Measurements from ENCODE around the gene ELP4.

ELP4 gene

GRCh38 chr11:31607914-31608313, 98.3 kb downstream of the ELP4 start:
- Histone ChIP-seq H3K27me3 (ENCODE audit: insufficient read depth, low read depth) (no peaks in the 10 kb centered on the region), H4K20me1 (ENCODE audit: insufficient read depth) (no peaks in the 10 kb centered on the region), H3K79me2 (ENCODE audit: insufficient read depth, low read depth) (no peaks in the 10 kb centered on the region), H3K4me2 (no peak overlapping the region), H3K4me3 (IDR thresholded peaks at IDR 0.05; ENCODE audit: insufficient read depth, low read depth, low read length) (no peak overlapping the region), H3K27ac (no peak overlapping the region), H3K4me1 (ENCODE audit: low read depth, poor library complexity, severe bottlenecking) (no peaks in the 10 kb centered on the region), H3K36me3 (ENCODE audit: insufficient read depth) (no peaks in the 10 kb centered on the region), H3K9ac (no peak overlapping the region), H2AFZ (ENCODE audit: low read depth) (no peak overlapping the region)
- no peak for TF ChIP-seq CTCF (conservative IDR thresholded peaks at IDR 0.05; ENCODE audit: low read depth, low read length)

DNA sequence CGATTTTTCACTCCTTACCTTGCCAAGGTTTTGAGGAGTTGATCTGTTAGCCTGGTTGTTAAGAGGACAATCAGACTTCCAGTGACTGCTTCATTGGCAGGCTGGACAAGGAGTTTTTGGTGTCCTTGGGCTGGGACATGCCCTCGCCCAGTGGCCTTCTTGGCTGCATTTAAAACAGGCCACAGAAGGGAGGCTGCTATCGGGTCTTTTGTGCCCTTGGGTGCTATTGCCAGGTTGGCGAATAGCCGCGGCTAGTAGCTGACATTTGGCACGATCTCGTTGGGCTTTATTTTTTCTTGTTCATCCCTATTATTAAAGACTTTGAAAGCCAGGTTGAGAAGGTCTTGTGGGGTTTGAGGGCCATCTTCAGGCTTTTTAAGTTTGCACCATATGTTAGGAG, 99.4 kb downstream of the ELP4 start:
- H3K4me2 ChIP-seq, result no peak overlapping the region
- no peaks in the 10 kb centered on the region for H3K4me1 ChIP-seq (ENCODE audit: low read depth, poor library complexity, severe bottlenecking)
- no peaks in the 10 kb centered on the region for H3K79me2 ChIP-seq (ENCODE audit: insufficient read depth, low read depth)
- no peak overlapping the region for H2AFZ ChIP-seq (ENCODE audit: low read depth)
- TF ChIP-seq CTCF (conservative IDR thresholded peaks at IDR 0.05; ENCODE audit: low read depth, low read length), result no peak
- no peak overlapping the region for H3K9ac ChIP-seq
- no peak overlapping the region for H3K27ac ChIP-seq
- H3K4me3 ChIP-seq (IDR thresholded peaks at IDR 0.05; ENCODE audit: insufficient read depth, low read depth, low read length), result no peak overlapping the region
- no peaks in the 10 kb centered on the region for H3K27me3 ChIP-seq (ENCODE audit: insufficient read depth, low read depth)
- no peaks in the 10 kb centered on the region for H3K36me3 ChIP-seq (ENCODE audit: insufficient read depth)
- H4K20me1 ChIP-seq (ENCODE audit: insufficient read depth), result no peaks in the 10 kb centered on the region

DNA sequence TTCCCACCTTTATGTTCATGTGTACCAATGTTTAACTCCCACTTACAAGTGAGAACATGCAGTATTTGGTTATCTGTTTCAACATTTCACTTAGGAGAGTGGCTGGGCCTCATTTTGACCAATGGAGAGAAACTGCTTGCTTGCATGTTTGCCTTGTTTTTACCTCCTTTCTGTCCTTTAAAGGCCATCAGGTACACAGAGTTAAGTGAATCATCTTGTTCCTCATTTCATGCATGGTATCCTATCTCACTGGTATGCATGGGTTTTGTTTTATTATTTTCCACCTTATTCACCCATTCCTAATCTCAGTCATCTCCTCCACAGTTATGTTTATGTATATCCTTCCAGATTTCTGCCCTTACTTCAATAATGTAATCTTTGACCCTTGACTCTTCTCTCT, 101.0 kb downstream of the ELP4 start:
- H2AFZ ChIP-seq (ENCODE audit: low read depth), result no peak overlapping the region
- H3K79me2 ChIP-seq (ENCODE audit: insufficient read depth, low read depth), result no peaks in the 10 kb centered on the region
- no peaks in the 10 kb centered on the region for H3K4me1 ChIP-seq (ENCODE audit: low read depth, poor library complexity, severe bottlenecking)
- no peaks in the 10 kb centered on the region for H3K36me3 ChIP-seq (ENCODE audit: insufficient read depth)
- no peak overlapping the region for H3K4me3 ChIP-seq (IDR thresholded peaks at IDR 0.05; ENCODE audit: insufficient read depth, low read depth, low read length)
- no peaks in the 10 kb centered on the region for H4K20me1 ChIP-seq (ENCODE audit: insufficient read depth)
- no peak overlapping the region for H3K4me2 ChIP-seq
- H3K27me3 ChIP-seq (ENCODE audit: insufficient read depth, low read depth), result no peaks in the 10 kb centered on the region
- no peak overlapping the region for H3K9ac ChIP-seq
- H3K27ac ChIP-seq, result no peak overlapping the region
- TF ChIP-seq CTCF (conservative IDR thresholded peaks at IDR 0.05; ENCODE audit: low read depth, low read length), result no peak

DNA sequence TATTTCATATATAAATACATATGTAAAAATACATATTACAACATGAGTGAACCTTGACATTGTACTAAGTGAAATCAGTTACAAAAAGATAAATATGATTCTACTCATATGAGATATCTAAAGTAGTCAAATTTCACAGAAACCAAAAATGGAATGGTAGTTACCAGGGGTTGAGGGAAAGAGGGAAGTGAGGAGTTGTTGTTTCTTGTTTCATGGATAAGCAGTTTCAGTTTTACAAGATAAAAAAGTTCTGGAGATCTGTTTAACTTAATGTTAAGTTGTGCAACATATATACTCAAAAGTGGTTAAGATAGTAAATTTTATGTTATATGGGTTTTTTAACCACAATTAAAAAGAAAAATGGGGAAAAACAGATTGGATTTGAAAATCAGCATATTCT, 107.7 kb downstream of the ELP4 start:
- Histone ChIP-seq H3K27ac (no peak overlapping the region), H4K20me1 (ENCODE audit: insufficient read depth) (no peaks in the 10 kb centered on the region), H3K79me2 (ENCODE audit: insufficient read depth, low read depth) (no peaks in the 10 kb centered on the region), H3K4me3 (IDR thresholded peaks at IDR 0.05; ENCODE audit: insufficient read depth, low read depth, low read length) (no peak overlapping the region), H3K4me2 (no peak overlapping the region), H3K4me1 (ENCODE audit: low read depth, poor library complexity, severe bottlenecking) (no peaks in the 10 kb centered on the region), H3K27me3 (ENCODE audit: insufficient read depth, low read depth) (no peaks in the 10 kb centered on the region), H2AFZ (ENCODE audit: low read depth) (no peak overlapping the region), H3K36me3 (ENCODE audit: insufficient read depth) (no peaks in the 10 kb centered on the region), H3K9ac (no peak overlapping the region)
- TF ChIP-seq CTCF (conservative IDR thresholded peaks at IDR 0.05; ENCODE audit: low read depth, low read length), result no peak

- no peaks in the 10 kb centered on the region for H3K36me3 ChIP-seq (ENCODE audit: insufficient read depth)
- no peaks in the 10 kb centered on the region for H3K79me2 ChIP-seq (ENCODE audit: insufficient read depth, low read depth)
- TF ChIP-seq CTCF (conservative IDR thresholded peaks at IDR 0.05; ENCODE audit: low read depth, low read length), result no peak
These were observed 110.4 kb downstream of the ELP4 start for GRCh38 chr11:31619980-31620379.

More at GRCh38 chr11:31619980-31620379, 110.4 kb downstream of the ELP4 start:
- Histone ChIP-seq H2AFZ (ENCODE audit: low read depth) (no peak overlapping the region), H3K4me2 (no peak overlapping the region), H3K4me3 (IDR thresholded peaks at IDR 0.05; ENCODE audit: insufficient read depth, low read depth, low read length) (no peak overlapping the region), H3K27me3 (ENCODE audit: insufficient read depth, low read depth) (no peaks in the 10 kb centered on the region), H4K20me1 (ENCODE audit: insufficient read depth) (no peaks in the 10 kb centered on the region), H3K27ac (no peak overlapping the region), H3K4me1 (ENCODE audit: low read depth, poor library complexity, severe bottlenecking) (no peaks in the 10 kb centered on the region), H3K9ac (no peak overlapping the region)

Measured in KMS-11 (cell line).